Omental fat pad (tissue), 4 donors: ENCODE results near the gene STX18. TPM values are rescaled to one million over a fixed set of nuclear protein-coding genes. Genes with fewer than 3 reads are reported as not detected.
"Not testable (repeated sequence)": the region's sequence is repeated elsewhere in the genome, so short reads cannot be mapped to it uniquely, and the experiment has no call there.

Source experiments
- ATAC-seq: fragments of 150-250 bp; one replicate; pipeline ENCODE4 v1.9.1; 2016; ENCODE audit warnings: mild to moderate bottlenecking, moderate library complexity; ENCODE audit not compliant: low FRiP score
- DNase-seq: peaks from one replicate; pipeline ENCODE4 v3.0.0-alpha.2; 2019; ENCODE audit warnings: low spot score
- CTCF ChIP-seq, 3 donors: fragments of 450-650 bp; IDR thresholded peaks; one replicate each; pipeline ENCODE4 v1.5.1; 2016 to 2017; ENCODE audit warnings: antibody characterized with exemption in 3 of 3, mild to moderate bottlenecking in 3 of 3, moderate library complexity in 2 of 3
- total RNA-seq, 4 donors: library from RNA; depleted of rRNA; stranded (reverse); fragments of >200 nt; gene quantifications; one replicate each; pipeline ENCODE4 v1.1.0, GENCODE V29; 2016

STX18 gene
- total RNA-seq, 4 donors from 2014 or later = 17.7 to 30.1 (median 23.0) TPM

GRCh38 chr4:4555916-4556315 is 14.1 kb upstream of the STX18 start:
- DNase-seq = no peak
- TF ChIP-seq CTCF (IDR thresholded peaks at IDR 0.05) = no peak
- no peak for ATAC-seq

- ATAC-seq (no peak), DNase-seq (no peak)
- no peak for TF ChIP-seq CTCF (IDR thresholded peaks at IDR 0.05)
Measured at GRCh38 chr4:4554234-4554633, 12.4 kb upstream of the STX18 start.

GRCh38 chr4:4552042-4552441 is 10.2 kb upstream of the STX18 start:
- not testable (repeated sequence) for DNase-seq, ATAC-seq

GRCh38 chr4:4550161-4550560 is 8.3 kb upstream of the STX18 start:
- DNase-seq, ATAC-seq: not testable (repeated sequence)

GRCh38 chr4:4549534-4549933 is 7.7 kb upstream of the STX18 start:
- no peak for TF ChIP-seq CTCF (IDR thresholded peaks at IDR 0.05)
- ATAC-seq = no peak
- no peak for DNase-seq

GRCh38 chr4:4542774-4543485 is 1.1 kb upstream of the STX18 start:
- TF ChIP-seq CTCF (IDR thresholded peaks at IDR 0.05) = no peak
- no peak for DNase-seq
- ATAC-seq = no peak

- ATAC-seq (peak; percentile 52), DNase-seq (no peak)
- no peak for TF ChIP-seq CTCF (IDR thresholded peaks at IDR 0.05)
Measured at GRCh38 chr4:4541040-4541631, 712 bp downstream of the STX18 start.

- no peak for DNase-seq
Measured at GRCh38 chr4:4539481-4539880, 2.4 kb downstream of the STX18 start.

More at GRCh38 chr4:4539481-4539880, 2.4 kb downstream of the STX18 start:
- TF ChIP-seq CTCF (IDR thresholded peaks at IDR 0.05) = no peak
- no peak for ATAC-seq
